HG02938 (cell line): ENCODE data around the gene IQSEC1.
"Not testable (repeated sequence)": the region's sequence is repeated elsewhere in the genome, so short reads cannot be mapped to it uniquely, and the experiment has no call there.

Experiments used
- ATAC-seq: cut with Tn5 transposase; IDR thresholded peaks from one replicate; pipeline ENCODE4 v1.9.1; 2021; ENCODE audit warnings: mild to moderate bottlenecking, moderate library complexity; ENCODE audit not compliant: unreplicated experiment

IQSEC1 gene

DNA sequence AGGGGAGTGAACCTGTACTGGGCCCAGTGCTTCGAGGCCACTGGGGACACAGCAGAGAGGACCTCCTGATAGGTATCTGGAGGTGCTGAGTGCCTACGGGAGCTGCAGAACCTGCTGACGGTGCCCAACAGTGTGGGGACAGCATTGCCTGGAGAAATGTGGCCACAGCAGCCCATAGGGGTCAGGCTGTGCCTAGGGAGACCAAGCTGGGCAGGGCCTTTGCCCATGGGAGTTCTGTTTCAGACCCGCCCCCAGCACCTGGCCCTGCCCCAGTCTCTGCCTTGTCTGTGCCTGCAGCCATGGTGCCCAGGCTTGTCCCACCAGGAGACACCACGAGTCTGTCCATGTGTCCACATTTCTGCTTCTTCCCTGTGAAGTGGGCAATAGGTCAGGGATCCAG lies 216.6 kb downstream of the IQSEC1 start:
- ATAC-seq = no peak

- ATAC-seq = no peak
Measured at GRCh38 chr3:12854565-12854964, 218.7 kb downstream of the IQSEC1 start.

DNA sequence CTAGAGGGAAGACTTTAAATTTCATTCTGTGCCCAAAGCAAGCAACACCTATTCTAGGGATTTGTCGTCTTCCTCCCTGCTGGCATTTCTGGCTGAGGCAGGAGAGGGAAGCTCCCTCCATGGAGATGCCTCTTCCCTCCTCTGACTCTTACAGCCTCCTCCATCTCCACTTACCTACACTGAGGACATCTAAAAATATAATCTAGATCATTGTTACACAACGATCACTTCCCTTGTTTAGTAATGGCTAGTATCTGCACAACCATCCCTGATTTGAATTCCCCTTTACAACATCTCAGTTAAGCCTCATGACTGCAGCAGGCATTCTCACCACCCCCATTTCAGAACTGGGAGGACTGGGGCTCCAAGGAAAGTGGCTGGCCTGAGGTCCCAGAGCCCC lies 219.4 kb downstream of the IQSEC1 start:
- ATAC-seq = not testable (repeated sequence)

DNA sequence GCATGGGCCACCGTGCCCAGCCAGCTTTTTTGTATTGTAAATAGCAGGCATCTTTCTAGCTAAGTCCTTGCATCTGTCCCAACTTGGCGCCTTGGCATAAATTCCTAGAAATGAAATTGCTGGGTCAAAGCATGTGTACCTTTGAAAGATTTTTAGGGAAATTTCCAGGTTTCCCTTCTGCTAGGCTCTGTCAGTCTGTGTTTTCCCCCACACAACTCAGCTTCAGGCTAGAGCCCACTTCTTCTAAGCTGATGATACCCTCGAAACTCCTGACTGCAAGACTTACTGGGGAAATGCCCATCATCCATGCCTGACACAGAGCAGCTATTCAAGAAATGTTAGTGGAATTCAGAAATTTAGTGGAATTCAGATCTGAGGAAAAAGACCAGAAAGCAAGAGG lies 221.0 kb downstream of the IQSEC1 start:
- ATAC-seq = no peak
